Measurements from ENCODE around the gene PLVAP.

The PLVAP gene

GRCh38 chr19:17324357-17325114, 52.6 kb downstream of the PLVAP start:
- in situ Hi-C loops (cut with MboI; ENCODE audit: low sequenced_read_pairs) = no loop called here

GRCh38 chr19:17323964-17324332, 53.2 kb downstream of the PLVAP start:
- in situ Hi-C loops (cut with MboI; ENCODE audit: low sequenced_read_pairs) = no loop called here

- in situ Hi-C loops (cut with MboI; ENCODE audit: low sequenced_read_pairs) = no loop called here
Measured at GRCh38 chr19:17323300-17323963, 53.7 kb downstream of the PLVAP start.

GRCh38 chr19:17322854-17323253, 54.3 kb downstream of the PLVAP start:
- in situ Hi-C loops (cut with MboI; ENCODE audit: low sequenced_read_pairs) = no loop called here

- in situ Hi-C loops (cut with MboI; ENCODE audit: low sequenced_read_pairs) = no loop called here
Measured at GRCh38 chr19:17321655-17322489, 55.3 kb downstream of the PLVAP start.

- in situ Hi-C loops (cut with MboI; ENCODE audit: low sequenced_read_pairs) = no loop called here
Measured at GRCh38 chr19:17320435-17320834, 56.7 kb downstream of the PLVAP start.

- in situ Hi-C loops (cut with MboI; ENCODE audit: low sequenced_read_pairs) = no loop called here
Measured at GRCh38 chr19:17319473-17320238, 57.5 kb downstream of the PLVAP start.

GRCh38 chr19:17318966-17319365, 58.2 kb downstream of the PLVAP start:
- in situ Hi-C loops (cut with MboI; ENCODE audit: low sequenced_read_pairs) = no loop called here

GRCh38 chr19:17314007-17314593, 63.0 kb downstream of the PLVAP start:
- in situ Hi-C loops (cut with MboI; ENCODE audit: low sequenced_read_pairs) = no loop called here

- in situ Hi-C loops (cut with MboI; ENCODE audit: low sequenced_read_pairs) = no loop called here
Measured at GRCh38 chr19:17312189-17313113, 64.7 kb downstream of the PLVAP start.

GRCh38 chr19:17311455-17312188, 65.5 kb downstream of the PLVAP start:
- in situ Hi-C loops (cut with MboI; ENCODE audit: low sequenced_read_pairs) = no loop called here

- in situ Hi-C loops (cut with MboI; ENCODE audit: low sequenced_read_pairs) = no loop called here
Measured at GRCh38 chr19:17309965-17310461, 67.1 kb downstream of the PLVAP start.

GRCh38 chr19:17309198-17309964, 67.8 kb downstream of the PLVAP start, which contains the start of gene DDA1:
Gene DDA1, plus strand, starts transcription at chr19:17309563. Its CDS starts 92 bp downstream, at chr19:17309655.
- in situ Hi-C loops (cut with MboI; ENCODE audit: low sequenced_read_pairs) = no loop called here

- in situ Hi-C loops (cut with MboI; ENCODE audit: low sequenced_read_pairs) = no loop called here
Measured at GRCh38 chr19:17307876-17308377, 69.2 kb downstream of the PLVAP start.

GRCh38 chr19:17306285-17306714, 70.8 kb downstream of the PLVAP start:
- in situ Hi-C loops (cut with MboI; ENCODE audit: low sequenced_read_pairs) = no loop called here

GRCh38 chr19:17305517-17306284, 71.4 kb downstream of the PLVAP start, which contains the start of gene MRPL34:
Gene MRPL34, plus strand, starts transcription at chr19:17305872. Its CDS starts 21 bp downstream, at chr19:17305893.
- in situ Hi-C loops (cut with MboI; ENCODE audit: low sequenced_read_pairs) = no loop called here

GRCh38 chr19:17305216-17305516, 72.0 kb downstream of the PLVAP start:
- in situ Hi-C loops (cut with MboI; ENCODE audit: low sequenced_read_pairs) = no loop called here

All from HL-60/S4 treated with retinoic acid at 250 ng/mL for 4 days and 3 days (cell line).